Measurements from ENCODE around the gene ADRM1.

ADRM1 gene

GRCh38 chr20:62293111-62293784 lies 9.5 kb upstream of the ADRM1 start:
- no peak for TF ChIP-seq CTCF (IDR thresholded peaks at IDR 0.05)

DNA sequence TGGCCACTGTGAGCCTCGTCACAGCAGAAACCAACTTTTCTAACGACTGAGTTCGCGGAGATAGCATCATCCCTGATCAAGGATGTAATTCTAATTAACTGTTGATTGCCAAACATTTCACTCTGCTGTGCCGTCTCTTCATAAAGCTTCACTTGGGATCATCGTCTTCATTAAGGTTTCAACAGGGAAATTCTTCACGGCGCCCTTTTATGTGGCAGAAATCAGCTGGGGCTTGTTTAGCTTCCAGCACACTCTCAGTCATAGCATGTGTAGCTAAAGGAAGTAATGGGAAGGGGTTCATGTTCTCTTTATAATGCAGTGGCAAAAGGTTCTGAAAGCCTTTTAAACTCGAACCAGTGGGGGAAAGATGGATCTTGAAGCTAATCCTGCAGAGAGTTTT lies 8.9 kb upstream of the ADRM1 start:
- no peak for TF ChIP-seq CTCF (IDR thresholded peaks at IDR 0.05)

DNA sequence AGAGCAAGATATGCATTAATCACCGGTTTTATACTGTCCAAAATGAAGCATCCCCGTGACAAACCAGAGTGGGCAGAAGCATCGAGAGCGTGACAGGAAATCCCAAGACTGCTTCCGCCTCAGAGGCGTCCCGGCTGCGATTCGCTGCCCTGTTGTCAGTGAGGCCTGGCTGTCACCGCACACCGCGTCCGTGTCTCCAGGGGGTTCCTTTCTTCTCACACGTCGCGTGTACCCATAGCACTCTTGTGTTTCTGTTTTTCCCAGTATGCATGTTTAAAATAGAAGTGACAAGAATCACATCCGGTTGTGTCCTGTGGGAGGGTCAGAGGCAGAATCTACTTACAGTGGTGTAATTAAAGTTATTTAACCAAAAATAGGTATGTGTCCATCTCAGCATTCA lies 8.3 kb upstream of the ADRM1 start:
- TF ChIP-seq CTCF (IDR thresholded peaks at IDR 0.05): no peak

DNA sequence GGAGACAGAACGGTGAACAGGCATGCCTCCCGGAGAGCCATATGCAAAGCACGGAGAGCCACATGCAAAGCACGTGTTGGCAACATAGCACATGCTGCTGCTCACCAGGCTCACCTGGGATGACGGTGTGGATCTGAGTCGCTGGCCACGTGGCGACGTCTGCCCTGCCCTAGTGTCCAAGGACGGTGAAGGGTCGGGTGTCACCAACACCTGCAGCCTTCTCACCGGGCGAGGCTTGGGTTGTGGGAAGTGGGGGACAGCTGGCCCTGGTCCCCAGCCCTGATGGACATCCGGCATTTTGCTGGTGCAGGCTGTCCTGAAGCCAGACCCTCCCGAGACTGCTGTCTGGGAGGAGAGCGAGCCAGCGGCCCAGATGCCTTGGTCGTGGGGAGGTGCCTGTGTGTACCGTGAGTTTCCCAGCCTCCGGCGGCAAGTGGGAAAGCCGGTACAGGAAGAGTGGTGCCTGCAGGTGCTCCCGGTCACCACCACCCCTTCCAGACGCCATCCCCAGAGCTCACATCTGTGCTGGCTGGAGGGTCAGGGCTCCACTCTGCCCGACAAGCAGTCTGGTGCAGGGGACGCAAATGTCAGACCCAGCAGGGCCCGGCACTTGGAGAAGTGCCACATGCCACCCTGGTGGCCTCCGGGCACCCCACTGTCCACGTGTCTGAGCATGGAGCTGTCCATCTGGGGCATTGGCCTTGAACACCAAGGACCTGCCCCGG lies 5.9 kb upstream of the ADRM1 start:
- TF ChIP-seq CTCF (IDR thresholded peaks at IDR 0.05): no peak

DNA sequence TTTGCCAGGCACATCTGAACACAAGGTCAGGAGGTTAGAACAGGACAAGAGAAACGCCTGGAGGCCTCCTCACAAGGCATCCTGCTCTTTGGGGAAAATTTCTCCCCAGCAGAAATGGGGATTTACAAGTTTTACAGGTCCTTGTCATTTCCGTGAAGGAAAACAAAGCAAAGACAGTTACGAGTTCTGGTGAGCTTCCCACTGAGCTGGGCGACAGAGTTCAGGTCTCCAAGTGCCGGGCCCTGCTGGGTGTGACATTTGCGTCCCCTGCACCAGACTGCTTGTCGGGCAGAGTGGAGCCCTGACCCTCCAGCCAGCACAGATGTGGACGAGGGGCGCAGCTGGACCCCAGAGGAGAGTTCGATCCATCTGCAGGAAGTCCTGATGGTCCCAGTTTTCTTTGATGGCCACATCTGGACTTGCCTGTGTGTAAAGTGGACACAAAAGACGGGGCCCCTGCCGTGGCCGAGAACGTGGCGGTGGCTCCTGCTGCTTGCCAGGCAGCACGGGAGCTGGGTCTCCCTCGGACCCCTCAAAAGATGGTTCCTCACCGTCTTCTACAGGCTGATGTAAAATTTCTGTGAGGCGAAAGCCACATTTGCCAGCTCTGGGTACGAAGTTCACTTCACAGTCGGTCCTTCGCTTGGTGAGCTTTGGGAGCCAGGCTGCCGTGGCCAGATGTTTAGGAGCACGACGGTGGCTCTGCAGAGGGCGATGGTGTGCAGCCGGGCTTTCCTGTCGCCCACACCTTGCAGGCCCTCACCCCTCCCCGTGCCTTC lies 5.2 kb upstream of the ADRM1 start:
- no peak for TF ChIP-seq CTCF (IDR thresholded peaks at IDR 0.05)

- no peak for TF ChIP-seq CTCF (IDR thresholded peaks at IDR 0.05)
These were observed 4.1 kb upstream of the ADRM1 start for GRCh38 chr20:62298577-62299249.

DNA sequence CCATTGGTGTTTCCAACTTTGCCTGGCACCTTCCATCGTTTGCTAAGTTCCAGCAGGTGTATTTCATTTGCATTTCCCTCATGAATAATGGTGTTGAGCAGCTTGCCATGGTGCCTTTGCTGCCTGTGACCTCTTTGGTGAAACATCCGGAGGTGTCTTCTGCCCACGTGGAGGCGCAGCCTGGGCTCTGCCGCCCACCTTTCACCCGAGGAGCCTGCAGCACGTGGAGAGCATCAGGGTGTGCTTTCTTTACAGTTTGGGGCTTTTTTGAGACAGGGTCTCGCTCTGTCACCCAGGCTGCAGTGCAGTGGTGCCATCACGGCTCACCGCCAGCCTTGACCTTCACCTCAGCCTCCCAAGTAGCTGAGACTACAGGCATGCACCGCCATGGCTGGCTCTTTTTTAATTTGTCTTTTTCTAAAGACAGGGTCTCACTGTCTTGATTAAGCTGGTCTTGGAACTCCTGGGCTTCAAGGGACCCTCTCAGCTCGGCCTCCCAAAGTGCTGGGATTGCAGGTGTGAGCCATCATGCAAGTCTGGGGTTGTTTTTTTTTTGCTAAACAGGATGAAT lies 3.0 kb upstream of the ADRM1 start:
- no peak for TF ChIP-seq CTCF (IDR thresholded peaks at IDR 0.05)
